GM21423 (cell line): Measurements from ENCODE around the gene SLC12A8.

Experiments used
- ATAC-seq: cut with Tn5 transposase; IDR thresholded peaks from one replicate; pipeline ENCODE4 v1.9.1; 2021; ENCODE audit warnings: mild to moderate bottlenecking, moderate library complexity; ENCODE audit not compliant: unreplicated experiment

SLC12A8 gene

GRCh38 chr3:125140818-125141595 is 71.5 kb downstream of the SLC12A8 start:
- ATAC-seq: peak; percentile 14

GRCh38 chr3:125140011-125140817 is 72.3 kb downstream of the SLC12A8 start:
- no peak for ATAC-seq

- no peak for ATAC-seq
These were observed 73.2 kb downstream of the SLC12A8 start for GRCh38 chr3:125139386-125139785.

- ATAC-seq: no peak
These were observed 75.1 kb downstream of the SLC12A8 start for GRCh38 chr3:125137358-125138033.

- ATAC-seq: no peak
These were observed 75.6 kb downstream of the SLC12A8 start for GRCh38 chr3:125136966-125137357.

GRCh38 chr3:125136515-125136914 is 76.0 kb downstream of the SLC12A8 start:
- ATAC-seq: no peak

GRCh38 chr3:125134952-125135351 is 77.6 kb downstream of the SLC12A8 start:
- no peak for ATAC-seq

GRCh38 chr3:125132815-125133214 is 79.7 kb downstream of the SLC12A8 start:
- ATAC-seq: no peak

- ATAC-seq: no peak
These were observed 83.0 kb downstream of the SLC12A8 start for GRCh38 chr3:125129512-125129997.

- ATAC-seq: no peak
These were observed 83.6 kb downstream of the SLC12A8 start for GRCh38 chr3:125128861-125129501.

GRCh38 chr3:125126323-125126722 is 86.2 kb downstream of the SLC12A8 start:
- no peak for ATAC-seq

- ATAC-seq: no peak
These were observed 86.7 kb downstream of the SLC12A8 start for GRCh38 chr3:125125821-125126245.

GRCh38 chr3:125123451-125124305 is 88.9 kb downstream of the SLC12A8 start:
- no peak for ATAC-seq

GRCh38 chr3:125121246-125122010 is 91.1 kb downstream of the SLC12A8 start:
- ATAC-seq: peak; percentile 38

GRCh38 chr3:125120379-125121122 is 92.0 kb downstream of the SLC12A8 start:
- ATAC-seq: no peak

- ATAC-seq: peak; percentile 46
These were observed 92.7 kb downstream of the SLC12A8 start for GRCh38 chr3:125119752-125120378.

GRCh38 chr3:125118600-125118999 is 93.9 kb downstream of the SLC12A8 start:
- ATAC-seq: no peak

- ATAC-seq: no peak
These were observed 94.8 kb downstream of the SLC12A8 start for GRCh38 chr3:125117631-125118191.
